ENCODE measurements around the gene KDM1A.

KDM1A gene

DNA sequence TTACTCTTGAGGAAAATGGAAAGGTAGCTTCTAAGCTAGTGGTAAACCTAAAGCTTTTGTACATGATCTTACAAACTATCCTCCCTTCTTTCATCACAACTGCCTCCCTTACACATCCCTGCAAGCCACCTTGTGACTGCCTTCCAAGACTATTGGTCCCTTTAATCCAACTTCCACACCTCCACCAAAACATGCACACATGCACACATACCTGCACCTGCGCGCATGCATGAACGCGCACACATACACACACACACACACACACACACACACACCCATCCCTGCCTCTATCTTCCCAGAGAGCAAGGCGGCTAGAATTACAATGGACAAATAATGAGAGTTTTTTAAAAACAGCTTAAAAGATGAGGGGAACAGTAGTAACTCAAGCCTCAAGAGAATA, 91.1 kb downstream of the KDM1A start:
- no peak for DNase-seq (ENCODE audit: low read depth in 2 of 2)

DNA sequence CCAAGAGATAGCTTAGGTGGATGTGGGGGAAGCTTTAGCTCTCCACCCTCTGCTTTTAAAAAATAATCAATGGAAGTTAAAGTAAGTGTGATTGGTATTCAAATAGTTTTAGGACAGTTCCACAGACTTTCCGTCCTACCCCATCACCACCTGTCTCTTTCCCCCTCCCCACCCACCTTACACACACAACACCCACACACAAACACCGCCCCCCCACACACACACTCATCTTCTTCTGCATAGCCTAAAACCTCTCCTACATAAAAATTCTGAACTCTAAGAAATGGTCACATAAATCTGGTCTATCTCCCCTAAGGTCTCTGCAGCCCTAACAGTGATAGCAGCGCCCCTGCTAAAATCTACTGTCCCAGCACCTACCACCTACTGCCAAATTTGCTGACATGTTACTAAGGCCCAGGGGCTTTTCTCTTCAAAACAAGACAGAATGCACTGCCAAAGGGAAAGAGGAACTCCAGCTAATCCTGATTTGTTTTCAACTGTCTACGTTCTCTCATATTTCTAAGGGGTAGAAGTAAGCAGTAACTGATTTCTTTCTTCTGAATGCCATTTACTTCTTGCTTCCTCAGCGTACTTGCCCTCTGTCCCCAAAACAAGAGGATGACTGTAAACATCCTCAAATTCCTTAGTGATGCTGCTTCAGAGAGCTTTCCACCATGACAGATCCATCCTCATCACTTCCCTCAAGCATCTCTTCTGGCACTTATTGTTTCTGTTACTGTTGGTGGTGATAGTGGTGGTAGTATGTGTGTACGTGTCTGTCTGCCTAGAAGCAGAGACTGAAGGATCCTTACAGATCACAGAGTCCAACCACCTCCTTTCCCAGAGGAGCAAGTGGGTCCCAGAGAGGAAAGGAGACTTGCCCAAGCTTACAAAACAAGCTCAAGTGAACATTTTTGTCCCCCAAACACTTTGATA, 92.6 kb downstream of the KDM1A start:
- no peak for DNase-seq (ENCODE audit: low read depth in 2 of 2)

- no peak for DNase-seq (ENCODE audit: low read depth in 2 of 2)
Observed at GRCh38 chr1:23114424-23115079, 95.3 kb downstream of the KDM1A start.

DNA sequence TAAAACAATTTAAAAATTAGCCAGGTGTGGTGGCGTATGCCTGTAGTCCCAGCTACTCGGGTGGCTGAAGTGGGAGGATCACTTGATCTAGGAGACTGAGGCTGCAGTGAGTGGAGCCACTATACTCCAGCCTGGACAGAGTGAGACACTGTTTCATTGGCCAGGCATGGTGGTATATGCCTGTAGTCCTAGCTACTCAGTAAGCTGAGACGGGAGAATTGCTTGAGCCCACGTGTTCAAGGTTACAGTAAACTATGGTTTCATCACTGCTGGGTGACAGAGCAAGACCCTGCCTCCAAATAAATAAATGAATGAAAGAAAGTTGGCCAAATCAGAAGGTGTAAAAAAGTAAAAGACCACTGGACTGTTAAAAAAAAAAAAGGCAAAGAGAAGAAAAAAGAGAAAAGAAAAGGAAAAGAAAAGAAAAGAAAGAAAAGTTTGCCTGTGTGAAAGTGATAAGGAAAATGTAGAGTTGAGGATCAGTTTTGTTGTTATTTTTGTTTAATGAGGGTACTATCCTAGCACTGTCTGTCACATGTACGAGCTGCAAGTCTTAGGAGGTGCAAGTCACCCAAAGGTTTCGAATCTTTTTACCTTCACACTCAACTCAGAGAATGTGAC, 97.1 kb downstream of the KDM1A start:
- DNase-seq (ENCODE audit: low read depth in 2 of 2), result no peak

- DNase-seq (ENCODE audit: low read depth in 2 of 2), result no peak
Observed at GRCh38 chr1:23116921-23117699, 97.8 kb downstream of the KDM1A start.

DNA sequence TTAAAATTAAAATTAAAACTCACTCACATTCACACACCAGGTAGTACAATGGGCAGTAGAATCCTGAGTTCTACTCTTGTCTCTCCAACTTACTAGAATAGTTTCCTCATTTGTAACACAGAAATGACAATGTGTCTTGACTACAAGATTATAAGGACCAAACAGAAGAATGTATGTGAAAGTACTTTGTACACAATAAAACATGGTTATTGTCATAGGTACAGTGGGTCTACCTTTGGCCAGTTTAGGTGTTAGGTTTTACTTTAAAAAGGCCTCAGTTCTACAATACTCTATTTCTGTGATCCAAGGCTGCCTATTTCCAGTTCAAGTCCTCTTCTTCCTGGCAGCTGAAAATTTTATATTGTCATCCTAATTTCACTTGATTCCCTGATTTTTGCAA, 99.1 kb downstream of the KDM1A start:
- DNase-seq (ENCODE audit: low read depth in 2 of 2), result no peak

- no peak for DNase-seq (ENCODE audit: low read depth in 2 of 2)
Observed at GRCh38 chr1:23118957-23119792, 99.9 kb downstream of the KDM1A start.

- no peak for DNase-seq (ENCODE audit: low read depth in 2 of 2)
Observed at GRCh38 chr1:23120383-23120782, 101.1 kb downstream of the KDM1A start.

GRCh38 chr1:23122023-23122748, 102.9 kb downstream of the KDM1A start:
- no peak for DNase-seq (ENCODE audit: low read depth in 2 of 2)

DNA sequence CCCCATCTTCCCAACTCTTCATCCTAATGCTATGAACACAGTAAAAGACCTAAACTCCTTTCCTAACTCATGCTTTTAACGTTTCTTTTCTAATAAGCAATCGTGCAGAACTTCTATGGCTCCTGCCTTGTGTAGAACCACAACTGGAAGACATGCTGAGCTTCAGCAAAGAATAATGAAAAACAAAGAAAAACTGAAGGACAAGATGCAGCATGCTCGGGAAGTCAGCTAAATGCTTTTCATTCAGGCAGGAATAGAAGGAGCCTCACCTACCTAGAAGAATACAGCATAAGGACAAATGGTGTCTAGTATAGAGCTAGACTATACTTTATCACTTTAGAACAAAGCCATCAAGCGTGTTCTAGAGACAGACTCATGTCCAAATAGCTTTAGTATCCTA, 103.5 kb downstream of the KDM1A start:
- no peak for DNase-seq (ENCODE audit: low read depth in 2 of 2)

DNA sequence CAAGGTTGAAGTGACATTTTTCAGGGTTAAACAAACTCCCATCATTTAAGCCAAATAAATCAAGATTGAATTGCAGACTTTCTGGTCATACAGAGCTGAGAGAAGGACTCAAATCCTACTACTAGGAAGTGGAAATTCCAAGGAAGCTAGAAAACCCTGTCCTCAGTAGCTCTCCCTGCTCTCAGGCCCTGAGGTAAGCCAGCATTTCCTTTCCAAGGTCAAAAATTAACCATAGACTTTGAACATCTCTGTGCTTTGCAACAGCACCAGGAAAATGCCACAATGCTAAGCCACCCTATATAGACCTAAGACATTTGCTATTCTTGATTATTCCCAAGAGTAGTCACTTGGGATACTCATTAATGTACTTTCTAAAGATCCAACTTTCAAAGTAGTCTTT, 104.3 kb downstream of the KDM1A start:
- no peak for DNase-seq (ENCODE audit: low read depth in 2 of 2)

GRCh38 chr1:23124259-23125026, 105.2 kb downstream of the KDM1A start:
- DNase-seq (ENCODE audit: low read depth in 2 of 2), result no peak

GRCh38 chr1:23125489-23125888, 106.2 kb downstream of the KDM1A start:
- DNase-seq (ENCODE audit: low read depth in 2 of 2), result no peak

GRCh38 chr1:23126200-23126599, 106.9 kb downstream of the KDM1A start:
- DNase-seq (ENCODE audit: low read depth in 2 of 2), result no peak

GRCh38 chr1:23126801-23127200, 107.5 kb downstream of the KDM1A start:
- no peak for DNase-seq (ENCODE audit: low read depth in 2 of 2)

DNA sequence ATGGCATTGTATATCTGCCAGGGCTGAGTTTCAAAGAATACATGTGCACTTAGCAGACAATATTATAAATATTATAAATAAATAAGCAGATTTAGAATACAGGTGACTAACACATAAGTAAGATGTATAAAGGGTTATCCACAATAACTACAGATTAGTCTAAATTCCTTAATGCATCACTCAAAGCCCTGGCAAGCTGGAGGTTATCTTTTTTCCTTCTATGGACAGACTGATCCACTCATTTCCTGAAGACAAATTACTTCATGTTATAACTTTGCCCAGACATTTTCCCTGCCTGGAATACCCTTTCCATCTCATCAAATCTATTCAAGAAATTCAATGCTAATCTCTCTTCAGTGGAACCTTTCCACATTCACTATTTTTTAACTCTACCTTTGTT, 110.6 kb downstream of the KDM1A start:
- DNase-seq (ENCODE audit: low read depth in 2 of 2), result no peak

GRCh38 chr1:23132033-23132432, 112.8 kb downstream of the KDM1A start:
- no peak for DNase-seq (ENCODE audit: low read depth in 2 of 2)
